ENCODE measurements around the gene ATF6B.

ATF6B gene

DNA sequence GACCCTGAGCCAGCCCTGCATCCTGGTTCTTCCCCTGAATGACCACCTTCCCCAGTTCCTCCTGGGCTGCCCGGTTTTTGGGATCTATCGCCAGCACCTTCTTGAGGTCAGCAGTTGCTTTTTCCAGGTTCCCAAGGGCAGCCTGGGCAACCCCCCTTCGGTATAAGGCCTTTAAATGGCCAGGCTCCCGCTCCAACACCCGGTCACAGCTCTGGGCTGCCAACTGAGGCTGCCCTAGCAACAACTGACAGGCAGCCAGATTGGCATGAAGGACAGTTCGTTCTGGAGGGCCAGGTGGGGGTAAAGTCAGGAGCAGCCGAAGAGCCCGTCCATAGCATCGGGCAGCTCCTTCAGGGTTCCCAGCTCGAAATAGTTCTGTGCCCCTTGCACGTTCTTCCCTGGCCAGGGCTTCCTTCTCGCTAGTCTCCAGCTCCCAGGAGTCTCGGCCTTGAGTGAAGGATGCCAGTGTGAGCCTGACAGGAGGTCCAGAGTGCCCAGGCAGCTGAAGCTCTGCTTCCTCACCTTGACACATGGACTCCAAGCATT is 778 bp upstream of the ATF6B start:
- Histone ChIP-seq H3K9me3 (replicated peaks; ENCODE audit: insufficient read depth, low read length) (no peaks in the 10 kb centered on the region), H3K9ac (ENCODE audit: low read length) (no peak overlapping the region), H4K20me1 (ENCODE audit: insufficient read depth, low read length) (no peaks in the 10 kb centered on the region), H3F3A (ENCODE audit: insufficient read depth, low read length) (no peaks in the 10 kb centered on the region), H3K27ac (ENCODE audit: low read length) (peak overlapping the region; percentile 11; the same call in 1 of the 2 replicates), H3K4me1 (ENCODE audit: low read length) (peaks cover 18% of the 10 kb centered on the region), H3K9me2 (replicated peaks; ENCODE audit: insufficient read depth, low read length) (no peaks in the 10 kb centered on the region), H3K27me3 (replicated peaks; ENCODE audit: insufficient read depth, low read length) (peaks cover 3% of the 10 kb centered on the region), H3K4me2 (ENCODE audit: low read depth, low read length) (peak overlapping the region; percentile 94), H3K4me3 (ENCODE audit: low read length) (peak overlapping the region; percentile 75), H3K36me3 (replicated peaks; ENCODE audit: insufficient read depth, low read length) (no peaks in the 10 kb centered on the region), H3K79me2 (ENCODE audit: low read length) (peaks cover 42% of the 10 kb centered on the region), H2AFZ (ENCODE audit: low read length) (peak overlapping the region; percentile 55; the same call in 1 of the 2 replicates)
- no peak for DNase-seq
- no peak for TF ChIP-seq EZH2phosphoT487 (IDR thresholded peaks at IDR 0.05; ENCODE audit: low read length)
- TF ChIP-seq EZH2 (optimal IDR thresholded peaks at IDR 0.05; ENCODE audit: low read depth, low read length): no peak
- TF ChIP-seq CTCF (IDR thresholded peaks at IDR 0.05; ENCODE audit: low read length): no peak

- H4K20me1 ChIP-seq (ENCODE audit: insufficient read depth, low read length): no peaks in the 10 kb centered on the region
- H3K4me1 ChIP-seq (ENCODE audit: low read length): peaks cover 18% of the 10 kb centered on the region
- H3K79me2 ChIP-seq (ENCODE audit: low read length): peaks cover 42% of the 10 kb centered on the region
- no peaks in the 10 kb centered on the region for H3K9me2 ChIP-seq (replicated peaks; ENCODE audit: insufficient read depth, low read length)
- TF ChIP-seq EZH2 (optimal IDR thresholded peaks at IDR 0.05; ENCODE audit: low read depth, low read length): no peak
- no peak for TF ChIP-seq EZH2phosphoT487 (IDR thresholded peaks at IDR 0.05; ENCODE audit: low read length)
- TF ChIP-seq CTCF (IDR thresholded peaks at IDR 0.05; ENCODE audit: low read length): no peak
- no peak for DNase-seq
- H3K4me2 ChIP-seq (ENCODE audit: low read depth, low read length): peak overlapping the region; percentile 85
- peak overlapping the region; percentile 71; the same call in 1 of the 2 replicates for H2AFZ ChIP-seq (ENCODE audit: low read length)
- peak overlapping the region; percentile 89 for H3K9ac ChIP-seq (ENCODE audit: low read length)
- H3K9me3 ChIP-seq (replicated peaks; ENCODE audit: insufficient read depth, low read length): no peaks in the 10 kb centered on the region
- peak overlapping the region; percentile 94 for H3K4me3 ChIP-seq (ENCODE audit: low read length)
- no peak overlapping the region for H3K27ac ChIP-seq (ENCODE audit: low read length)
- no peaks in the 10 kb centered on the region for H3F3A ChIP-seq (ENCODE audit: insufficient read depth, low read length)
- no peaks in the 10 kb centered on the region for H3K36me3 ChIP-seq (replicated peaks; ENCODE audit: insufficient read depth, low read length)
- no peaks in the 10 kb centered on the region; the same call in 1 of the 2 replicates for H3K27me3 ChIP-seq (replicated peaks; ENCODE audit: insufficient read depth, low read length)
Measured at GRCh38 chr6:32127409-32127716, 683 bp downstream of the ATF6B start.

DNA sequence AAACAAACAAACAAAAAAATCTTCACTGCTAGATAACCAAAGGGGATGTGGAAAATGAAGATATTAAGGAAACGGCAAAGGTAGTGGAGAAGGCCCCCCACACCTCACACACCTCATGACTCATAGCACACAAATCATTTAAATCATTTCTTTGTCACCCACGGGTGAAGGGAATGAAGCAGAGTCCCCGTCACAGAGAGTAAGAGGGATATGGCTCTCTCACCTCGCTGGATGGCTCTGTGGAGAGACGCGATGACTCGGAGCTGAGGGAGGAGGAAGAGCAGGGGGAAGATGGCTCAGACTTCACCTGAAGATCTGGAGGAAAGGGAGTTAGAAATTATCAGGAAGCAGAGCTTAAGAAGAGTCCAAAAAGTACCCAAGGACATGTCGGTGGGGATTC is 1.2 kb downstream of the ATF6B start:
- TF ChIP-seq CTCF (IDR thresholded peaks at IDR 0.05; ENCODE audit: low read length): no peak
- no peak for TF ChIP-seq EZH2phosphoT487 (IDR thresholded peaks at IDR 0.05; ENCODE audit: low read length)
- no peak for TF ChIP-seq EZH2 (optimal IDR thresholded peaks at IDR 0.05; ENCODE audit: low read depth, low read length)
- Histone ChIP-seq H3K4me3 (ENCODE audit: low read length) (peak overlapping the region; percentile 94), H3K4me1 (ENCODE audit: low read length) (peaks cover 18% of the 10 kb centered on the region), H3K79me2 (ENCODE audit: low read length) (peaks cover 42% of the 10 kb centered on the region), H3K27me3 (replicated peaks; ENCODE audit: insufficient read depth, low read length) (no peaks in the 10 kb centered on the region; the same call in 1 of the 2 replicates), H3K36me3 (replicated peaks; ENCODE audit: insufficient read depth, low read length) (no peaks in the 10 kb centered on the region), H3K4me2 (ENCODE audit: low read depth, low read length) (peak overlapping the region; percentile 85), H3K9me3 (replicated peaks; ENCODE audit: insufficient read depth, low read length) (no peaks in the 10 kb centered on the region), H3F3A (ENCODE audit: insufficient read depth, low read length) (no peaks in the 10 kb centered on the region), H2AFZ (ENCODE audit: low read length) (no peak overlapping the region), H3K9ac (ENCODE audit: low read length) (peak overlapping the region; percentile 89; the same call in 1 of the 2 replicates), H4K20me1 (ENCODE audit: insufficient read depth, low read length) (no peaks in the 10 kb centered on the region), H3K9me2 (replicated peaks; ENCODE audit: insufficient read depth, low read length) (no peaks in the 10 kb centered on the region), H3K27ac (ENCODE audit: low read length) (no peak overlapping the region)
- no peak for DNase-seq

Measured in MM.1S (cell line).